ENCODE data around the gene TNS1. TPM values are rescaled to one million over a fixed set of nuclear protein-coding genes. Genes with fewer than 3 reads are reported as not detected.

Gene TNS1
- total and polyA plus RNA-seq, 2 donors (not counting 1 experiment from before 2014, with no cell fraction given) = 0.10 to 0.86 TPM

- intact Hi-C loops (cut with micrococcal nuclease) = no loop called here
- H3K4me3 ChIP-seq (ENCODE audit: control extremely low read depth in 1 of 5, extremely low read depth in 1 of 5, insufficient read depth in 1 of 5, low read depth in 2 of 5, low read length in 4 of 5) = no peak overlapping the region
- POLR2A ChIA-PET = no interaction called here
- Mint-ChIP-seq H3K27ac (no peak overlapping the region), H3K4me3 (no peak overlapping the region), H3K27me3 (peaks cover 30% of the 10 kb centered on the region), H3K4me1 (no peaks in the 10 kb centered on the region), H3K9me3 (ENCODE audit: insufficient read depth) (no peaks in the 10 kb centered on the region)
- H3K9ac ChIP-seq (ENCODE audit: low read length) = no peak overlapping the region
- no peaks in the 10 kb centered on the region for H3K9me3 ChIP-seq (ENCODE audit: control extremely low read depth in 1 of 3, control insufficient read depth in 2 of 3, insufficient read depth in 1 of 3, low read length in 2 of 3)
- H4K20me1 ChIP-seq (ENCODE audit: control insufficient read depth, insufficient read depth, low read length, poor library complexity, severe bottlenecking) = no peaks in the 10 kb centered on the region
- H3K79me2 ChIP-seq (ENCODE audit: control insufficient read depth, insufficient read depth, low read length) = no peaks in the 10 kb centered on the region
- no peak overlapping the region for H2AFZ ChIP-seq (ENCODE audit: insufficient read depth, low read depth, low read length, poor library complexity, severe bottlenecking)
- ATAC-seq (ENCODE audit: low read depth) (no peak), DNase-seq (no peak)
- no peak overlapping the region for H3K4me2 ChIP-seq (replicated peaks; ENCODE audit: low read depth, low read length, poor library complexity, severe bottlenecking)
- 91% methylated on average over 3 of the region's 6 CpGs for WGBS (ENCODE audit: insufficient coverage)
- TF ChIP-seq EZH2 (IDR thresholded peaks at IDR 0.05; ENCODE audit: borderline replicate concordance, insufficient read depth, low read depth, low read length, poor library complexity, severe bottlenecking) (no peak), CTCF (IDR thresholded peaks at IDR 0.05) (no peak)
- CTCF ChIA-PET = interaction anchor here (2.4 kb wide), 1 partner anchor 11 kb away, joined by 8 read pairs; no protein-coding TSS in a partner anchor
- no peak overlapping the region for H3K27ac ChIP-seq (ENCODE audit: low read length in 2 of 2)
- no peaks in the 10 kb centered on the region for H3K36me3 ChIP-seq (replicated peaks in 1 of 2; ENCODE audit: control extremely low read depth in 1 of 2, control insufficient read depth in 1 of 2, extremely low read depth in 1 of 2, insufficient read depth in 2 of 2, low read length in 1 of 2)
- no peaks in the 10 kb centered on the region for H3K4me1 ChIP-seq (ENCODE audit: control insufficient read depth in 2 of 2, insufficient read depth in 2 of 2, low read length in 2 of 2)
- H3K27me3 ChIP-seq (replicated peaks in 1 of 4; ENCODE audit: control extremely low read depth in 1 of 4, control insufficient read depth in 3 of 4, insufficient read depth in 4 of 4, low read length in 3 of 4) = peaks cover 0 to 6% (median 2%) of the 10 kb centered on the region in 4 experiments
Observed at GRCh38 chr2:218003981-218004419, 1.2 kb upstream of the TNS1 start.

- DNase-seq (no peak), ATAC-seq (ENCODE audit: low read depth) (no peak)
- H3K27me3 Mint-ChIP-seq = peaks cover 30% of the 10 kb centered on the region
- H4K20me1 ChIP-seq (ENCODE audit: control insufficient read depth, insufficient read depth, low read length, poor library complexity, severe bottlenecking) = no peaks in the 10 kb centered on the region
- no peak overlapping the region for H3K27ac ChIP-seq (ENCODE audit: low read length in 2 of 2)
- no peak overlapping the region for H2AFZ ChIP-seq (ENCODE audit: insufficient read depth, low read depth, low read length, poor library complexity, severe bottlenecking)
- 40% methylated on average over 8 of the region's 11 CpGs for WGBS (ENCODE audit: insufficient coverage)
- H3K4me2 ChIP-seq (replicated peaks; ENCODE audit: low read depth, low read length, poor library complexity, severe bottlenecking) = no peak overlapping the region
- H3K4me3 Mint-ChIP-seq = no peak overlapping the region
- H3K9me3 ChIP-seq (ENCODE audit: control extremely low read depth in 1 of 3, control insufficient read depth in 2 of 3, insufficient read depth in 1 of 3, low read length in 2 of 3) = no peaks in the 10 kb centered on the region
- intact Hi-C loops (cut with micrococcal nuclease) = no loop called here
- no peak overlapping the region for H3K9ac ChIP-seq (ENCODE audit: low read length)
- TF ChIP-seq EZH2 (IDR thresholded peaks at IDR 0.05; ENCODE audit: borderline replicate concordance, insufficient read depth, low read depth, low read length, poor library complexity, severe bottlenecking) (no peak), CTCF (IDR thresholded peaks at IDR 0.05) (no peak)
- H3K9me3 Mint-ChIP-seq (ENCODE audit: insufficient read depth) = no peaks in the 10 kb centered on the region
- H3K27me3 ChIP-seq (replicated peaks in 1 of 4; ENCODE audit: control extremely low read depth in 1 of 4, control insufficient read depth in 3 of 4, insufficient read depth in 4 of 4, low read length in 3 of 4) = peaks cover 0 to under 1% (median 0%) of the 10 kb centered on the region in 4 experiments
- CTCF ChIA-PET = interaction anchor here (2.4 kb wide), 1 partner anchor 10 kb away, joined by 8 read pairs; no protein-coding TSS in a partner anchor
- no peak overlapping the region for H3K27ac Mint-ChIP-seq
- H3K4me1 Mint-ChIP-seq = no peaks in the 10 kb centered on the region
- H3K4me3 ChIP-seq (ENCODE audit: control extremely low read depth in 1 of 5, extremely low read depth in 1 of 5, insufficient read depth in 1 of 5, low read depth in 2 of 5, low read length in 4 of 5) = no peak overlapping the region
- no peaks in the 10 kb centered on the region for H3K4me1 ChIP-seq (ENCODE audit: control insufficient read depth in 2 of 2, insufficient read depth in 2 of 2, low read length in 2 of 2)
- no peaks in the 10 kb centered on the region for H3K79me2 ChIP-seq (ENCODE audit: control insufficient read depth, insufficient read depth, low read length)
- no peaks in the 10 kb centered on the region for H3K36me3 ChIP-seq (replicated peaks in 1 of 2; ENCODE audit: control extremely low read depth in 1 of 2, control insufficient read depth in 1 of 2, extremely low read depth in 1 of 2, insufficient read depth in 2 of 2, low read length in 1 of 2)
- POLR2A ChIA-PET = no interaction called here
Observed at GRCh38 chr2:218003281-218003944, 618 bp upstream of the TNS1 start.

All from B cell (primary cell).